HuH-7 (cell line): Measurements from ENCODE around the gene MTFR1L.

Experiments
- DNase-seq: peaks from one replicate; pipeline ENCODE4 v3.0.0; 2011; ENCODE audit warnings: low spot score

Gene MTFR1L

DNA sequence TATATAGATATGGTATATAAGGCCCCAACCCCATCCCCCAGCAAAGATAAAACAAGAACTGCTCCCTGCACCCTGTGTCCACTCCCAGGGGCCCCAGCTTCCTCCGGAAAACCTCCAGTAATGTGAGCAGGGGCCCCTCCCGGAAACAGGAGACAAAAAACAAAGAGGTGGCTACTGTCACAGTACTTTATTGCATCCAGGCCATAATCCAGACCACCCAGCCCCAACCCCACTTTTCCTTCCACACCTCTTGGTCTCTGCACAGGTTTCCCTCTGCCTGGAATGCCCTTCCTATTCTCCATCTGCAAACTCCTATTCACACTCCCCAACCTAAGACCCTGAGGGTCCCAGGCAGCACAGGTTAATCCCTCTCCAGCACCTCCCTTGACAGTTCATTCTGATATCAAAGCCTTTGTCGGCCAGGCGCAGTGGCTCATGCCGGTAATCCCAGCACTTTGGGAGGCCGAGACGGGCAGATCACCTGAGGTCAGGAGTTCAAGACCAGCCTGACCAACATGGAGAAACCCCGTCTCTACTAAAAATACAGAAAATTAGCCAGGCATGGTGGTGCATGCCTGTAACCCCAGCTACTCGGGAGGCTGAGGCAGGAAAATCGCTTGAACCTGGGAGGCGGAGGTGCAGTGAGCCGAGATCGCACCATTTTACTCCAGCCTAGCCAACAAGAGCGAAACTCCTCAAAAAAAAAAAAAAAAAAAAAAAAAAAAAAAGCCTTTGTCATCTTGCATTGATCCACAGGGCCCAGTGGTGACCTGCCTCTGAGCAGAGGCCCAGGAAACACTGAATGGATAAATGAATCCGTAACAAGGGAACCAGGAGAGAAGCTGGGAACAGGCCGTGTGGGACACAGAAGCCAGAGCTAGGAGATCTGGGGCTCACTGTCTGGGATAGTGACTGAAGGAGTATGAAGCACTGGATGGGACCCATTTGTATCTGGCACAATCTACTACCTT is 41.8 kb downstream of the MTFR1L start:
- DNase-seq = no peak

GRCh38 chr1:25862785-25863485 is 43.2 kb downstream of the MTFR1L start:
- no peak for DNase-seq

GRCh38 chr1:25863486-25864262 is 43.9 kb downstream of the MTFR1L start:
- no peak for DNase-seq

DNA sequence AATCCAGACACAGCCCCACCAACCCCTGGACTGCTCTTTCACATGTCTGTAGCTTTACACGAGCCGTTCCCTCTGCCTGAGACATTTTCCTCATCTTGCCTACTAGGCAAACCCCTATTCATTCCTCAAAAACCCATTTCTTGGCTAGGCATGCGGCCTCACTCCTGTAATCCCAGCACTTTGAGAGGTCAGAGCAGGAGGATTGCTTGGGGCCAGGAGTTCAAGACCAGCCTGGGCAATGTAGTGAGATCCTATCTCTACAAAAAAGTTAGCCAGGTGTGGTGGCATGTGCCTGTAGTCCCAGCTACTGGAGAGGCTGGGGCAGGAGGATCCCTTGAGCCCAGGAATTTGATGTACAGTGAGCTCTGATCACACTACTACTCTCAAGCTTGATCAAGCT is 44.7 kb downstream of the MTFR1L start:
- DNase-seq = no peak

GRCh38 chr1:25866288-25866687 is 46.5 kb downstream of the MTFR1L start:
- no peak for DNase-seq

- DNase-seq = no peak
Observed at GRCh38 chr1:25867210-25867991, 47.6 kb downstream of the MTFR1L start.

GRCh38 chr1:25869909-25870606 is 50.3 kb downstream of the MTFR1L start:
- no peak for DNase-seq

DNA sequence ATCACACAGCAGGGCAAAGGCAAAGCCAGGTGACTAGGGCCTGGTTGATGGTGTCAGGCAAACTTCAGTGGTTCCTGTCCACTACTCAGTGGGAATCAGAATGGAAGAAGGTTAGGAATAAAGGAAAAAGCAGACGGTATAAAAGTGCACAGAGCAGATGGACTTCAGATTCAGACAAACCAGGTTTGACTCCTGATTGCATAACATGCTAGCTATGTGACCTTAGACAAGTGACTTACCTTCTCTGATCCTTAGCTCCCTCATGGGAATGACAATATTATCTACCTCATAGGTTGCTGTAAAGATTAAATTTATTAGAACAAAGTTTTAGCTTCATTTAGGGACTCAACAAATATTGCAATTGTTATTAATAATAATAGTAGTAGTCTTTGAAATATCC is 50.9 kb downstream of the MTFR1L start:
- DNase-seq = no peak

DNA sequence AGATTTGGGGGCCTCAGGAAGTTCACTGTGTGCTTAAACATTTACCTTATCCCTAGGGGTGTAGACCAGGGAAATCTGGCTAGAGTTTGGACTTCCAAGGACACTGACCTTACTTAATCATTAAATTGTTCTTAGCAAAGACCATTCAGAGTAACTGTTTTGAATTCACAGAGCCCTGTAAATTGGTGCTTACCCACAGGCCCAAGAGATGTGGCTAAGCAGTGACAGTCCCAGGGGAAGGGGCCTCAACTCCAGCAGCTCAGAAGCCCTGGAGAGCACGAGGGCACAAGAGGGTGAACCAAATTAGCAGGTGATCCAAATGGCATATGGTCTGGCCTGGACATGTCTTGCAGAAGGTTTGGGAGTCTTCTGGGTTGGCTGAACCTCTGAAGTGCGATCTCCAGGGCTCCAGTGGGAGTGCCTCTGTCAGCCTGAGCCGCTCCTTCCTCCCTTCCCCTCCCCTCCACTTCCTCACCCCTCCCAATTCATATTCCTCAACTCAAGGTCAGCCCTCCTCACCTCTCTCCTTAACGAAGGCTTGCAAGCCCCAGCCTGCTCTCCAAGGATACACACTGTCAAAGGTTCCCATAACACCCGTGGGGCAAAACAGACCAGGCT is 51.4 kb downstream of the MTFR1L start:
- no peak for DNase-seq

DNA sequence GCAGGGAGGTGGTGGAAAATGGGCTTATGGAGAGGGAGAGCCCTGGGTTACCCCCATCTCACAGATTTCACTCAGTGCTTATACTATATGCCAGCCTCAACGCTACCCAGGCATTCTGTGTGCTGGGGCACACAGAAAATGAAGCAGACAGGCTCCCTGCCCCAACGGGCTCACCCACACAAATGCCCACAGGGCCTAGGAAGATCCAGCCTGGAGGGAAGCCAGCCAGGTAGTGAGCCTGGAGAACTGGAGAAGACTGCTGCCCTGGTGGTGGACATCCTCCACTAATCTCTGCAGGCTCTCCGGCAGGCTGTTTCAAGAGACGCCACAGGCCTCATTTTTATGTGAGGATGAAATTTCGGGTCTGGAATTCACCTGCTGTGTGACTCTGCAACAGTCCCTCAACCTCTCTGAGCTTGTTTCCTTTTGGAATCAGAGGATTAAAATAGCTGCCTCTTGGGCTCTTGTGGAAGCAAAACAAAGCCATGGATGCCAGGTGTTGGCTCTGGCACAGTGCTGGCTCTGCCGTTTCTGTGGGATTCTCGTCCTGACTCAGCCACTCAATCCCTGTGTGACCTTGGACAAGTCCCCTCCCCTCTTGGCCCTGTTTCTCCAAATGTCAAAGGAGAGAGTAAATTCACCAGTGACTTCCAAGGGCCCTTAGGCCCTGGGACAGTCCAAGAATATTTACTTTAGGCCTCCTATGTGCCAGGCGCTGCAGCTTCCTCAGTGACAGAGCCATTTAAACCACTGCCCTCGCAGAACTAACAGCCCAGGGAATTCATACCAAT is 52.1 kb downstream of the MTFR1L start:
- DNase-seq = no peak

DNA sequence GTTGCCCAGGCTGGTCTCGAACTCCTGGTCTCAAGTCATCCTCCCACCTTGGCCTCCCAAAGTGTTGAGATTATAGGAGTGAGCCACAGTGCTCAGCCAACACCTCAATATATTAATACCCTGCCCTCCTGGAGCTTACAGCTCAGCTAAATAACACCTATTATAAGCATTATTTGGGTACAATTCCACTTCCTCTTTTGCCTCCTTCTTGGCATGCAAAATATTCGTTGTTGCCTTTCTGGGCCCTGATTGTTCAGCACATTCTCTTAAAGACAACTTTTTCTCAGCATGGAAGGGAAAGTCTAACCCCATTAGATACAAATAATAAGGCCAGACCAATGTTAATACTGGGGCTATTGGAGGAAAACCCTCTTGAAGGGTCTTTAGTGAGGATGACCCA is 53.0 kb downstream of the MTFR1L start:
- no peak for DNase-seq

DNA sequence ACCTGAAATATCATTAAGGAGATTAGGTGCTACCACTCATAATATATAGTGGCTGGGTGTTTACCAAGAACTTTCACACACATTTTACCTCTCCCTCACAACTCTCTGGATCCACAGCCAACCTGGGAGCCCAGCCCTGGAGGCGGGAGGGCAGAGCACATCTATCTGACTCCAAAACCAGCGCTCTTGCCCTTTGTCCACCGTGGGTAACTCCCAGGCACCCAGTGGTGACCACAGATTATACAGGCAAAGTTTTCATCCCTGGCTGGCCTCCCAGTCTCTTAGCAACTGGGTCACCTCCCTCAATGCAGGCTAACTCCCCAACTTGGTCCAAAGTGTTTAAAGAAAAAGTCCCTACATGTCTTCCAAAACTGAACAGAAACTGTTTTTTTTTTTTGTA is 53.4 kb downstream of the MTFR1L start:
- no peak for DNase-seq

DNA sequence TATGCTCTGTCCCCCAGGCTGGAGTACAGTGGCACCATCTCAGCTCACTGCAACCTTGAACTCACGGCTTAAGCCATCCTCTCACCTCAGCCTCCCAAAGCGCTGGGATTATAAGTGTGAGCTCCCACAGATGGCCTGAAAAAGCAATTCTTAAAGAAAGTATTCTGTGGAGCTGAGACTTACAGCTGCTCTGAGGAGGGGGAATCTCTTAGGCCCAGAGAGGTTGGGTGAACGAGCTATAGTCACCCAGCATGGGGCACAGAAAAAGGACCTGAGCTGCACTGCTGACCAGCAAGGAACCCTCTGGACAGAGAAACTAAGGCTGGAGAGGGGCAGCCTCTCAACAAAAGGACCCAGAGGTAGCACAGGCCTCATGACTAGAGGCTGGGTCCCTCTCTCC is 54.5 kb downstream of the MTFR1L start:
- DNase-seq = no peak

GRCh38 chr1:25874635-25875153 is 54.9 kb downstream of the MTFR1L start:
- DNase-seq = no peak

DNA sequence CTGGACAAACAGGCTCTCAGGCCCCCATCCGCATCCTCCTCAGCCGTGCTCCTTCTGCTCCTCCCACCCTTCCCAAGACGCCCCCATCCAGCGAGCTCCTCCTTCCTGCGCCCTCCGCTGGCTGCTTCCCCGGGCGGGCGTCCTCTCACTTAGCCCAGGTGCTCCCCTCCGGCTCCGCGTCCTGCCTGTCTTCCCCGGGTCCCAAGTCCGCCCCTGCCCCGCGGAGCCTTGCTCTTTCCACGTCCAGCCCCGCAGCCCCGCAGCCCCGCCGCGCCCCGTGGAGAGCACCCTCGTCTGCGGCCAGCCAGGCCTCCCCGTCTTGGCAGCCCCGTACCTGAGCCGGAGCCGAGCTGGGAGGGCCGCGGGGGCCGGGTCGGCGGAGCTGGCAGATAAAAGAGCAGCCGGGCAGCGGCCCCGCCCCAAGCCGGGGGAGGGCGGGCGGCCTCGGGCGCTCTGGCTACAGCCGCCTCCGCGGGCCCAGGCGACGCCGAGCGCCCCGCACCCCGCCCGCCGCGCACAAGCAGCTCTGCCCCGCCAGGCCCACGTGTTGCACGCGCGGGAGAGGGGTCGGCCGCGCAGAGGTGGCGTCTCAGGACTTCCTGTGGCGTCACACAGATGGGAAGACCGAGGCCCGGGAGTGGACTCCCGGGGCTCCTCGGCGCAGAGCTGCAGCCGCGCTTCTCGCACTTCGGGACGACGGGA is 55.6 kb downstream of the MTFR1L start, which contains the start of gene PAQR7:
Gene PAQR7 (minus strand): TSS at position 555 of the 702 bp plus-strand sequence. CDS start 11,869 bp downstream, outside the sequence.
- DNase-seq = peak; percentile 56

- no peak for DNase-seq
Observed at GRCh38 chr1:25875856-25876692, 56.3 kb downstream of the MTFR1L start.

DNA sequence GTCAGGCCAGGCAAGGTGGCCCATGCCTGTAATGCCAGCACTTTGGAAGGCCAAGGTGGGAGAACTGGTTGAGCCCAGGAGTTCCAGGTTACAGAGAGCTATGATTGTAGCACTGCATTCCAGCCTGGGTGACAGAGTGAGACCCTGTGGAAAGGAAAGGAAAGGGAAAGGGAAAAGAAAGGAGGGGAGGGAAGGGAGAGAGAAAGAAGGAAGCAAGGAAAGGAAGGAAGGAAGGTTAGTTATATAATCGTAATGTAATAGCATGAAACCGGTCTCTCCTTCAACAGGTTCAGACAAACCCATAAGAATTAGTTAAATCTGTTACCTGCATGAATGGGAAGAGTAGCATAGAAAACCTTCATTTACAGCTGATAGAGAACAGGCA is 56.9 kb downstream of the MTFR1L start:
- no peak for DNase-seq

DNA sequence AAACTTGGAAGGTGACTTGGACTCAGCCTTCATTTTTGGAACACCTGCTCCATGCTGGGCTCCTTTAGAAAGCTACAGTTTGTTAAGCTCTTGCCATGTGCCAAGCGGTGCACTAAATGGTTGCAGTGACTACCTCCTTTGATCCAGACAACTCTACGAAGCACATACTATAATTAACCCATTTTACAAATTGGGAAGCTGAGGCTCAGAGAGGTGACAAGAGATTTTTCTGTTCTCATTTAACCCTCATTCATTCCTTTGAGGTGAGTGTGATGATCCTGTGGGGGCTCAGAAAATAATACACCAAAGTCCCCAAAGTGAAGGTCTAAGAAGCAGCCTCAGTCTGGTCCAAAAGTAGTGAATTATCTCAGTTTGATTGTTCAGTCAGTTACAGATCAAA is 57.4 kb downstream of the MTFR1L start:
- no peak for DNase-seq
